Peyer's patch (tissue), 4 donors: ENCODE data around the gene TRIP11.
"Not testable (repeated sequence)": the region's sequence is repeated elsewhere in the genome, so short reads cannot be mapped to it uniquely, and the experiment has no call there.

Experiments used
- POLR2A ChIP-seq, 2 donors: fragments of 450-650 bp; IDR thresholded peaks; one replicate each; pipeline ENCODE4 v1.5.1; 2017; ENCODE audit warnings: antibody characterized with exemption in 2 of 2, mild to moderate bottlenecking in 2 of 2, moderate library complexity in 2 of 2
- TF ChIP-seq, protein P1 (sequence below), 6 experiments: fragments of 450-650 bp in 4 of 6; fragments of 200-600 bp in 2 of 6; sonication (generic) in 1 of 6; IDR thresholded peaks; one replicate each; pipeline ENCODE4 v1.5.1; 2017 to 2019; ENCODE audit warnings: antibody characterized with exemption in 6 of 6, mild to moderate bottlenecking in 3 of 6, moderate library complexity in 1 of 6

DNA sequence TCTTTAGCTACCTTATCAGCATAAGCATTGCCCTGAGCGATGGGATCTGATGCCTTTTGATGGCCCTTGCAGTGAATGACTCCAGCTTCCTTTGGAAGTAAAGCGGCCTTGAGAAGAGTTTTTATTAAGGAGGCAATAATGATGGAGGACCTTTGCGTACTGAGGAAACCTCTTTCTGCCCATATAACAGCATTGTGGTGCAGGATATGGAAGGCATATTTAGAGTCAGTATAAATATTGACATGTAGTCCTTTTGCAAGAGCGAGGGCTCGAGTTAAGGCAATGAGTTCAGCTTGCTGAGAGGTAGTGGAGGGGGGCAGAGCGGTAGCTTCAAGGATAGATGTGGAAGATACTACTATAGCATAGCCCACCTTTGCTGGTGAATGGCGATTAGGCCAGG is 6.0 kb upstream of the TRIP11 start:
- TF ChIP-seq, protein P1, sequence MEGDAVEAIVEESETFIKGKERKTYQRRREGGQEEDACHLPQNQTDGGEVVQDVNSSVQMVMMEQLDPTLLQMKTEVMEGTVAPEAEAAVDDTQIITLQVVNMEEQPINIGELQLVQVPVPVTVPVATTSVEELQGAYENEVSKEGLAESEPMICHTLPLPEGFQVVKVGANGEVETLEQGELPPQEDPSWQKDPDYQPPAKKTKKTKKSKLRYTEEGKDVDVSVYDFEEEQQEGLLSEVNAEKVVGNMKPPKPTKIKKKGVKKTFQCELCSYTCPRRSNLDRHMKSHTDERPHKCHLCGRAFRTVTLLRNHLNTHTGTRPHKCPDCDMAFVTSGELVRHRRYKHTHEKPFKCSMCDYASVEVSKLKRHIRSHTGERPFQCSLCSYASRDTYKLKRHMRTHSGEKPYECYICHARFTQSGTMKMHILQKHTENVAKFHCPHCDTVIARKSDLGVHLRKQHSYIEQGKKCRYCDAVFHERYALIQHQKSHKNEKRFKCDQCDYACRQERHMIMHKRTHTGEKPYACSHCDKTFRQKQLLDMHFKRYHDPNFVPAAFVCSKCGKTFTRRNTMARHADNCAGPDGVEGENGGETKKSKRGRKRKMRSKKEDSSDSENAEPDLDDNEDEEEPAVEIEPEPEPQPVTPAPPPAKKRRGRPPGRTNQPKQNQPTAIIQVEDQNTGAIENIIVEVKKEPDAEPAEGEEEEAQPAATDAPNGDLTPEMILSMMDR (IDR thresholded peaks at IDR 0.05) = not testable (repeated sequence)
- not testable (repeated sequence) for TF ChIP-seq POLR2A (IDR thresholded peaks at IDR 0.05)
